Uterus (tissue), 2 donors: ENCODE results near the gene CDKN1C.

Experiments used
- CTCF ChIP-seq, 4 experiments: fragments of 200-600 bp in 2 of 4; fragments of 450-650 bp in 2 of 4; sonication (generic) in 2 of 4; IDR thresholded peaks; one replicate each; pipeline ENCODE4 v1.5.1; 2016 to 2019; ENCODE audit warnings: antibody characterized with exemption in 4 of 4, mild to moderate bottlenecking in 2 of 4, moderate library complexity in 1 of 4
- POLR2A ChIP-seq, 2 donors: fragments of 450-650 bp; IDR thresholded peaks; one replicate each; pipeline ENCODE4 v1.6.1; 2016; ENCODE audit warnings: antibody characterized with exemption in 2 of 2, mild to moderate bottlenecking in 1 of 2, moderate library complexity in 1 of 2

GRCh38 chr11:2880646-2881045, 4.9 kb downstream of the CDKN1C start:
- TF ChIP-seq CTCF (IDR thresholded peaks at IDR 0.05) (no peak), POLR2A (IDR thresholded peaks at IDR 0.05) (no peak)
